ENCODE measurements around the gene DLG1. TPM values are rescaled to one million over a fixed set of nuclear protein-coding genes. Genes with fewer than 3 reads are reported as not detected.

DLG1 gene
- total and polyA plus RNA-seq, 2 of the 4 experiments (the other 2 are of a cell fraction), result 21.2 to 57.7 TPM

- Histone ChIP-seq H3K4me3 (ENCODE audit: insufficient read depth, low read depth, low read length) (no peak overlapping the region), H2AFZ (replicated peaks; ENCODE audit: low read length, poor library complexity) (no peak overlapping the region), H3K9ac (ENCODE audit: low read depth, low read length) (no peak overlapping the region), H3K23ac (ENCODE audit: low read depth, low read length) (no peak overlapping the region), H2AK9ac (replicated peaks; ENCODE audit: low read depth, low read length, poor library complexity) (no peak overlapping the region), H2BK20ac (ENCODE audit: low read depth, low read length) (no peak overlapping the region), H3K56ac (ENCODE audit: extremely low read depth, insufficient read depth, low read length) (no peak overlapping the region), H3K14ac (replicated peaks; ENCODE audit: low read depth, low read length) (no peak overlapping the region), H3K4me1 (ENCODE audit: control insufficient read depth, insufficient read depth, low read length) (peaks cover 2% of the 10 kb centered on the region; the same call in 1 of the 2 replicates), H3K9me1 (ENCODE audit: insufficient read depth, low read length) (peaks cover 6% of the 10 kb centered on the region; the same call in 1 of the 2 replicates), H2AK5ac (ENCODE audit: low read depth, low read length) (no peak overlapping the region), H3K18ac (ENCODE audit: low read depth, low read length) (no peak overlapping the region), H3K27me3 (ENCODE audit: control insufficient read depth, insufficient read depth, low read length) (no peaks in the 10 kb centered on the region), H2BK15ac (ENCODE audit: low read depth, low read length) (no peak overlapping the region), H4K20me1 (ENCODE audit: insufficient read depth, low read length) (peaks cover 13% of the 10 kb centered on the region; the same call in 1 of the 2 replicates), H4K91ac (ENCODE audit: insufficient read depth, low read depth, low read length) (no peak overlapping the region), H3K27ac (ENCODE audit: insufficient read depth, low read length) (no peak overlapping the region), H3K4ac (ENCODE audit: low read depth, low read length) (no peak overlapping the region), H4K5ac (ENCODE audit: low read depth, low read length) (no peak overlapping the region), H2BK120ac (ENCODE audit: low read depth, low read length) (no peak overlapping the region), H4K8ac (ENCODE audit: low read depth in 2 of 2, low read length in 2 of 2) (no peak overlapping the region), H2BK5ac (ENCODE audit: low read depth, low read length, poor library complexity, severe bottlenecking) (no peak overlapping the region), H3K4me2 (ENCODE audit: low read depth, low read length) (no peak overlapping the region), H3K79me1 (ENCODE audit: low read depth in 1 of 2, low read length in 2 of 2) (peaks cover 26 to 36% of the 10 kb centered on the region in 2 experiments), H3K9me3 (ENCODE audit: control insufficient read depth, insufficient read depth, low read length) (no peaks in the 10 kb centered on the region), H3K36me3 (ENCODE audit: control insufficient read depth, insufficient read depth, low read length) (peaks cover 2% of the 10 kb centered on the region; the same call in 1 of the 2 replicates)
- dilution Hi-C loops (cut with HindIII; ENCODE audit: low sequenced_read_pairs, unreplicated experiment), result no loop called here
- POLR2A ChIA-PET (ENCODE audit: unreplicated experiment), result no interaction called here
- in situ Hi-C loops (cut with MboI; ENCODE audit: low sequenced_read_pairs), result no loop called here
- WGBS, 2 experiments (ENCODE audit: extremely low coverage in 2 of 2, insufficient read length in 1 of 2), result 94% methylated on average over 4 of the region's 4 CpGs; no CpG with 5 or more reads in 1 of the 2 experiments
- DNase-seq (no peak), ATAC-seq (ENCODE audit: low read depth) (no peak)
- intact Hi-C loops (cut with micrococcal nuclease), result no loop called here
- TF ChIP-seq ELK1 (IDR thresholded peaks at IDR 0.05; ENCODE audit: borderline replicate concordance, low read depth, low read length), result no peak
- no peak for TF ChIP-seq USF2 (IDR thresholded peaks at IDR 0.05; ENCODE audit: low read depth, low read length)
- no peak for TF ChIP-seq POLR2A (IDR thresholded peaks at IDR 0.05; ENCODE audit: low read depth, low read length)
- TF ChIP-seq MAZ (IDR thresholded peaks at IDR 0.05; ENCODE audit: borderline replicate concordance, low read depth, low read length), result no peak
- TF ChIP-seq RFX5 (IDR thresholded peaks at IDR 0.05; ENCODE audit: low read depth, low read length), result no peak
- no TSS peak for BruUV-seq (replicated peaks)
- CTCF ChIA-PET, result no interaction called here
Measured at GRCh38 chr3:197168063-197168462, 130.3 kb downstream of the DLG1 start.

Data from IMR-90 (cell line).